Ovary (tissue), 3 donors: Measurements from ENCODE around the gene OTOS.

Experiments used
- EP300 ChIP-seq: sonication (generic); formaldehyde crosslinking; IDR thresholded peaks from one replicate; pipeline ENCODE4 v1.6.1; 2017; ENCODE audit warnings: antibody characterized with exemption
- POLR2A ChIP-seq: fragments of 450-650 bp; IDR thresholded peaks from one replicate; pipeline ENCODE4 v1.6.1; 2017; ENCODE audit warnings: antibody characterized with exemption, mild to moderate bottlenecking, moderate library complexity
- TF ChIP-seq, protein P1 (sequence below), 3 donors: fragments of 450-650 bp in 2 of 3; fragments of 200-600 bp in 1 of 3; IDR thresholded peaks; one replicate each; pipeline versions ENCODE4 v1.5.1 to v1.8.0; 2016 to 2022; ENCODE audit warnings: antibody characterized with exemption in 3 of 3, mild to moderate bottlenecking in 1 of 3
- donor health status: DM: no; HTN: no; CAD: no.

DNA sequence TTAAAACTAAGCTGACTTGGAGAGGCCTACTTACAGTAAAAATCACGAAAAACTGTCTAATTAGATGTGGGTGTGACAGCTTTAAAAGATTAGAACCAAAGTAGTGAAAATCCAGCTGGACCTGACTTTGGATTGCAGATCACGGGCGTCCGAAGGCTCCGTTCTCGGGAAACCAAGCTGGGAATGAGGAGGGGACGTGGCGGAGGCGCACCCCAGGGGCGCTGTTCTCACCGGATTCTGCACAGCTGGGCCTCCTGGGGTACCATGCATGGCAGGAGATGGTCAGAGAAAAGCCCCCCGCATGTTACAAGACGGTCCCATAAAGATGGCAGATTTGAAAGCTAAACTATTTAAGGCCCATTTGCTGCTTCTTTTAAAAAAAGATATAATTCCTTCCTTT lies 5.0 kb upstream of the OTOS start:
- TF ChIP-seq, protein P1, sequence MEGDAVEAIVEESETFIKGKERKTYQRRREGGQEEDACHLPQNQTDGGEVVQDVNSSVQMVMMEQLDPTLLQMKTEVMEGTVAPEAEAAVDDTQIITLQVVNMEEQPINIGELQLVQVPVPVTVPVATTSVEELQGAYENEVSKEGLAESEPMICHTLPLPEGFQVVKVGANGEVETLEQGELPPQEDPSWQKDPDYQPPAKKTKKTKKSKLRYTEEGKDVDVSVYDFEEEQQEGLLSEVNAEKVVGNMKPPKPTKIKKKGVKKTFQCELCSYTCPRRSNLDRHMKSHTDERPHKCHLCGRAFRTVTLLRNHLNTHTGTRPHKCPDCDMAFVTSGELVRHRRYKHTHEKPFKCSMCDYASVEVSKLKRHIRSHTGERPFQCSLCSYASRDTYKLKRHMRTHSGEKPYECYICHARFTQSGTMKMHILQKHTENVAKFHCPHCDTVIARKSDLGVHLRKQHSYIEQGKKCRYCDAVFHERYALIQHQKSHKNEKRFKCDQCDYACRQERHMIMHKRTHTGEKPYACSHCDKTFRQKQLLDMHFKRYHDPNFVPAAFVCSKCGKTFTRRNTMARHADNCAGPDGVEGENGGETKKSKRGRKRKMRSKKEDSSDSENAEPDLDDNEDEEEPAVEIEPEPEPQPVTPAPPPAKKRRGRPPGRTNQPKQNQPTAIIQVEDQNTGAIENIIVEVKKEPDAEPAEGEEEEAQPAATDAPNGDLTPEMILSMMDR (IDR thresholded peaks at IDR 0.05), result no peak
- TF ChIP-seq EP300 (no peak), POLR2A (no peak)
